Activated T-helper 17 cell treated with anti-CD3 and anti-CD28 coated beads, Interleukin-2, amount 50 U/mL, for 72 hours (primary cell): ENCODE results near the gene LILRA5. TPM values are rescaled to one million over a fixed set of nuclear protein-coding genes. Genes with fewer than 3 reads are reported as not detected.
"Not testable (repeated sequence)": the region's sequence is repeated elsewhere in the genome, so short reads cannot be mapped to it uniquely, and the experiment has no call there.

ENCODE experiments used
- ATAC-seq: fragments of 150-1000 bp; cut with Tn5 transposase; replicated peaks from 2 replicates; pipeline ENCODE4 v1.10.0; 2021; ENCODE audit warnings: mild to moderate bottlenecking, moderate library complexity
- H3K27ac Mint-ChIP-seq: one replicate; pipeline ENCODE4 v1.8.0; 2022; ENCODE audit warnings: mixed read lengths
- H3K27me3 Mint-ChIP-seq: one replicate; pipeline ENCODE4 v1.8.0; 2022; ENCODE audit warnings: mixed read lengths
- H3K36me3 Mint-ChIP-seq: one replicate; pipeline ENCODE4 v1.8.0; 2022; ENCODE audit warnings: low read depth, mild to moderate bottlenecking, mixed read lengths
- H3K4me1 Mint-ChIP-seq: one replicate; pipeline ENCODE4 v1.8.0; 2022; ENCODE audit warnings: mixed read lengths
- H3K4me3 Mint-ChIP-seq: one replicate; pipeline ENCODE4 v1.8.0; 2022; ENCODE audit warnings: mild to moderate bottlenecking, mixed read lengths
- H3K9me3 Mint-ChIP-seq: one replicate; pipeline ENCODE4 v1.8.0; 2022; ENCODE audit warnings: mixed read lengths
- total RNA-seq, 2 donors: library from RNA; stranded (reverse); gene quantifications; one replicate each; pipeline ENCODE4 v1.2.3, GENCODE V29; 2022

Gene LILRA5
- total RNA-seq, 2 donors from 2014 or later = not detected

GRCh38 chr19:54302257-54302656 lies 10.7 kb downstream of the LILRA5 start:
- no peaks in the 10 kb centered on the region for H3K36me3 Mint-ChIP-seq
- H3K4me3 Mint-ChIP-seq = no peak overlapping the region
- peaks cover 4% of the 10 kb centered on the region for H3K9me3 Mint-ChIP-seq
- peaks cover 6% of the 10 kb centered on the region for H3K27me3 Mint-ChIP-seq
- peaks cover 10% of the 10 kb centered on the region for H3K4me1 Mint-ChIP-seq
- H3K27ac Mint-ChIP-seq = no peak overlapping the region
- ATAC-seq = no peak

GRCh38 chr19:54299515-54299914 lies 13.5 kb downstream of the LILRA5 start:
- peaks cover 6% of the 10 kb centered on the region for H3K27me3 Mint-ChIP-seq
- ATAC-seq = no peak
- H3K4me3 Mint-ChIP-seq = no peak overlapping the region
- H3K9me3 Mint-ChIP-seq = no peaks in the 10 kb centered on the region
- H3K4me1 Mint-ChIP-seq = peaks cover 3% of the 10 kb centered on the region
- no peak overlapping the region for H3K27ac Mint-ChIP-seq
- no peaks in the 10 kb centered on the region for H3K36me3 Mint-ChIP-seq

GRCh38 chr19:54299126-54299498 lies 13.9 kb downstream of the LILRA5 start:
- H3K27ac Mint-ChIP-seq = no peak overlapping the region

GRCh38 chr19:54298357-54299125 lies 14.4 kb downstream of the LILRA5 start:
- Mint-ChIP-seq H3K9me3 (no peaks in the 10 kb centered on the region), H3K27me3 (peaks cover 6% of the 10 kb centered on the region), H3K4me1 (peaks cover 3% of the 10 kb centered on the region), H3K4me3 (no peak overlapping the region), H3K27ac (no peak overlapping the region), H3K36me3 (no peaks in the 10 kb centered on the region)
- no peak for ATAC-seq

More at GRCh38 chr19:54299126-54299498, 13.9 kb downstream of the LILRA5 start:
- peaks cover 6% of the 10 kb centered on the region for H3K27me3 Mint-ChIP-seq
- no peaks in the 10 kb centered on the region for H3K36me3 Mint-ChIP-seq
- H3K4me1 Mint-ChIP-seq = peaks cover 3% of the 10 kb centered on the region
- no peak for ATAC-seq
- H3K4me3 Mint-ChIP-seq = no peak overlapping the region
- H3K9me3 Mint-ChIP-seq = no peaks in the 10 kb centered on the region

GRCh38 chr19:54297759-54298305 lies 15.1 kb downstream of the LILRA5 start:
- Mint-ChIP-seq H3K4me3 (no peak overlapping the region), H3K4me1 (peaks cover 3% of the 10 kb centered on the region), H3K36me3 (no peaks in the 10 kb centered on the region), H3K9me3 (no peaks in the 10 kb centered on the region), H3K27me3 (peaks cover 6% of the 10 kb centered on the region), H3K27ac (no peak overlapping the region)
- ATAC-seq = no peak

GRCh38 chr19:54294539-54294938 lies 18.4 kb downstream of the LILRA5 start:
- no peaks in the 10 kb centered on the region for H3K36me3 Mint-ChIP-seq
- H3K4me3 Mint-ChIP-seq = no peak overlapping the region
- peaks cover 9% of the 10 kb centered on the region for H3K27me3 Mint-ChIP-seq
- no peak overlapping the region for H3K27ac Mint-ChIP-seq
- H3K4me1 Mint-ChIP-seq = peaks cover 3% of the 10 kb centered on the region
- no peaks in the 10 kb centered on the region for H3K9me3 Mint-ChIP-seq
- no peak for ATAC-seq

- H3K4me3 Mint-ChIP-seq, H3K27ac Mint-ChIP-seq, H3K9me3 Mint-ChIP-seq, H3K4me1 Mint-ChIP-seq, ATAC-seq, H3K36me3 Mint-ChIP-seq: not testable (repeated sequence)
- peaks cover 11% of the 10 kb centered on the region for H3K27me3 Mint-ChIP-seq
Measured at GRCh38 chr19:54289160-54289559, 23.8 kb downstream of the LILRA5 start.

GRCh38 chr19:54287456-54287855 lies 25.5 kb downstream of the LILRA5 start:
- peaks cover 18% of the 10 kb centered on the region for H3K27me3 Mint-ChIP-seq
- no peak overlapping the region for H3K27ac Mint-ChIP-seq
- no peaks in the 10 kb centered on the region for H3K4me1 Mint-ChIP-seq
- H3K4me3 Mint-ChIP-seq = no peak overlapping the region
- no peaks in the 10 kb centered on the region for H3K9me3 Mint-ChIP-seq
- ATAC-seq = no peak
- no peaks in the 10 kb centered on the region for H3K36me3 Mint-ChIP-seq

- H3K4me1 Mint-ChIP-seq, H3K36me3 Mint-ChIP-seq, H3K27ac Mint-ChIP-seq, H3K9me3 Mint-ChIP-seq, H3K4me3 Mint-ChIP-seq, ATAC-seq: not testable (repeated sequence)
- H3K27me3 Mint-ChIP-seq = peaks cover 26% of the 10 kb centered on the region
Measured at GRCh38 chr19:54286283-54286682, 26.7 kb downstream of the LILRA5 start.

- ATAC-seq, H3K9me3 Mint-ChIP-seq, H3K36me3 Mint-ChIP-seq, H3K4me1 Mint-ChIP-seq, H3K27ac Mint-ChIP-seq, H3K4me3 Mint-ChIP-seq: not testable (repeated sequence)
- H3K27me3 Mint-ChIP-seq = peaks cover 34% of the 10 kb centered on the region
Measured at GRCh38 chr19:54285427-54286056, 27.4 kb downstream of the LILRA5 start.

- ATAC-seq = no peak
- Mint-ChIP-seq H3K4me1 (no peaks in the 10 kb centered on the region), H3K4me3 (no peak overlapping the region), H3K9me3 (no peaks in the 10 kb centered on the region), H3K27me3 (peaks cover 40% of the 10 kb centered on the region), H3K36me3 (no peaks in the 10 kb centered on the region), H3K27ac (no peak overlapping the region)
Measured at GRCh38 chr19:54282686-54283470, 30.1 kb downstream of the LILRA5 start.

GRCh38 chr19:54281729-54282075 lies 31.3 kb downstream of the LILRA5 start:
- H3K4me3 Mint-ChIP-seq, H3K9me3 Mint-ChIP-seq, H3K27ac Mint-ChIP-seq, H3K36me3 Mint-ChIP-seq, ATAC-seq, H3K4me1 Mint-ChIP-seq: not testable (repeated sequence)
- peaks cover 40% of the 10 kb centered on the region for H3K27me3 Mint-ChIP-seq

GRCh38 chr19:54281007-54281728 lies 31.8 kb downstream of the LILRA5 start, which contains the start of gene LILRB2:
Gene LILRB2, minus strand, starts transcription at chr19:54281110. Its CDS starts 614 bp downstream, at chr19:54280496.
- Mint-ChIP-seq H3K27ac (no peak within 1 kb of the TSS), H3K27me3 (peaks cover 40% of the 10 kb centered on the region), H3K36me3 (no peaks in the 10 kb centered on the region)

GRCh38 chr19:54280441-54280840 lies 32.5 kb downstream of the LILRA5 start:
- H3K27ac Mint-ChIP-seq, H3K4me3 Mint-ChIP-seq, H3K36me3 Mint-ChIP-seq, ATAC-seq, H3K4me1 Mint-ChIP-seq, H3K9me3 Mint-ChIP-seq: not testable (repeated sequence)
- peaks cover 41% of the 10 kb centered on the region for H3K27me3 Mint-ChIP-seq

More at GRCh38 chr19:54281007-54281728, 31.8 kb downstream of the LILRA5 start, which contains the start of gene LILRB2:
- H3K4me3 Mint-ChIP-seq = no peak within 1 kb of the TSS
- no peaks in the 10 kb centered on the region for H3K9me3 Mint-ChIP-seq
- H3K4me1 Mint-ChIP-seq = no peaks in the 10 kb centered on the region
- ATAC-seq = no peak
